HG02938 (cell line): Measurements from ENCODE around the gene SLC27A3.

ENCODE experiments used
- ATAC-seq: cut with Tn5 transposase; IDR thresholded peaks from one replicate; pipeline ENCODE4 v1.9.1; 2021; ENCODE audit warnings: mild to moderate bottlenecking, moderate library complexity; ENCODE audit not compliant: unreplicated experiment

SLC27A3 gene

DNA sequence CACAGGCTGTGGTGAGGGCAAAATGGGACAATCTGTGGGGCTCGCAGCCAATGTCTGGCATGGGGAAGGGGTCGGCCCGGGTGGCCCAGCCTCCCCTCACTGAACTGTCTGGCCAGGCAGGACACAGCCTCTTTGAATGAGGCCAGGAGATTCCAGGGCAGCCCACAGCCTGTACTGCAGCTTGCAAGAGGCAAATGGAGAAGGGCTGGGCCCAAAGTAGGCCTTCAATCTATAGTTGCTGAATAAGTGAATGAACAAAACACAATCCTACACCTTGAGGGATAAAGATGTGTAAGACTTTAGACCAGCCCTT lies 23.2 kb downstream of the SLC27A3 start:
- no peak for ATAC-seq

DNA sequence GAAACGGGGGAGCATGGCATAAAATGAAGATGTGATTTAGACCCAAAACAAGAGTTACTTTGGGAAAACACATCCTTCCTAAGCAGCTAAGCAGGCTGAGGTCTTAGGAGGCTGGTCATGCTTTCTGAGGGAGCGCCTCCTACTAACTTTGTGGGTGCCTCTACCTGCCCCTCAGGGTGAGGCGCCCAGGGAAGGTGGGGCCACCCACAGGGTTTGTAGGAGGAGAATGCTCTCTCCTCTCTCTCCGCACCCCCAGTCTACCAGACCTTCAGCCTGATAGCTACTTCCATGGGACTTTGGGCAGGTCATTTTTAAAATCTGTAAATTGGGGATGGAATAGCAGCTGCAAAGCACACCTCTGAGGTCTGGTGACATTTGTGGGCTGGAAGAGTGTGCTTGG lies 23.8 kb downstream of the SLC27A3 start:
- ATAC-seq = no peak

DNA sequence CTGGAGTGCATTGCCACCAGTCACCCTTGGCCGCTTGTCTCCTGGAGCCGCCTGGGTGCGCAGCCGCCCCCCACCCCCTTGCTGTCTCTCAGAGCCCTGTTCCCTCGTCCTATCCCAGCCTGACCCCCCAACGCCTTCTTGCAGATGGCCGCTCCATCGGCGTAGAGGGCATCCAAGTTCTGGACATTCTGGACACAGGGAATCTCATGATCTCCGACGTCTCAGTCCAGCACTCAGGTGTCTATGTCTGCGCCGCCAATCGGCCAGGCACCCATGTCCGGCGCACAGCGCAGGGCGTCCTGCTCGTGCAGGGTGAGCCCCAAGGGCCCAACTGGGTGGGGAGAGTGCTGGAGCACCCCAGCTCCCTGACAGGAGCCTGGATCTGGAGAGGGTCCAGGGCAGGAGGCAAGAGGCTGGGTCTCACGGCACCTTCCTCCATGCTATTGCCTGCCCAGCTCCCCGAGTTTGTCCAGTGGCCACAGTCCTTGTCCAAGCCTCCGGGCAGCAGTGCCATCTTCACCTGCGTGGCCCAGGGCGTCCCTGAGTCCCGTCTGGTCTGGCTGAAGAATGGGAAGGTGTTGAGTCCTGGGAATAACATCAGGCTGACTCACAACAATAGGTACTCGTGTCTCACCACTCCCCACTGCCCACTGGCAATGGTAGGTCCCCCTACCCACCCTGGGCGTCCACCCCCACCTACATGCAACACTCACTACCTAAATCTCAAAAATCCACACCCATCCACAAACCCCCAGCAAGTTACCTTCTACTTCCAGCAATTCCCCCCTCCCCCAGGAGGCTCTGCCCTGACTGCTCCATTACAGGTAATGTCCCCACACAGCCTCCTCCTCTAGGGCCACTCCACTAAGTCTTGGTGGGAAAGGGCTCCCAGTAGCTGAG lies 24.6 kb downstream of the SLC27A3 start:
- ATAC-seq = no peak

DNA sequence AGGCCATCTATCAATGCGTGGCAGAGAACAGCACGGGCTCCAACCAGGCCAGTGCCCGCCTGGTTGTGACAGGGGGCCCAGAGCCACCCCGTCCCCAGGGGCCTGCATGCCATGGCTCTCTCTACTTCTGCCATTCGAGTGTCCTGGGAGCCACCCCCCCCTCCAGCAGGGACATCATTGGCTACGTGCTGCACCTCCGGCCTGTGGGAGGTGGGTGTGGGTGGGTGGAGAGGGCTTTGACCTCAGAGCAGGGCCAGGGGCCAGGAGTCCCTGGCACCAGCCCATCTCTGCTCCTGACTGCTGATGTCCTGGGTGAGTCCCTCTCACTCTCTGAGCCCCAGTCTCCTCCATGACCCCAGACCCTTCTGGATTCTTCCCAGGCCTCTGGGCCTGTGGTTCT lies 25.3 kb downstream of the SLC27A3 start:
- ATAC-seq = no peak

DNA sequence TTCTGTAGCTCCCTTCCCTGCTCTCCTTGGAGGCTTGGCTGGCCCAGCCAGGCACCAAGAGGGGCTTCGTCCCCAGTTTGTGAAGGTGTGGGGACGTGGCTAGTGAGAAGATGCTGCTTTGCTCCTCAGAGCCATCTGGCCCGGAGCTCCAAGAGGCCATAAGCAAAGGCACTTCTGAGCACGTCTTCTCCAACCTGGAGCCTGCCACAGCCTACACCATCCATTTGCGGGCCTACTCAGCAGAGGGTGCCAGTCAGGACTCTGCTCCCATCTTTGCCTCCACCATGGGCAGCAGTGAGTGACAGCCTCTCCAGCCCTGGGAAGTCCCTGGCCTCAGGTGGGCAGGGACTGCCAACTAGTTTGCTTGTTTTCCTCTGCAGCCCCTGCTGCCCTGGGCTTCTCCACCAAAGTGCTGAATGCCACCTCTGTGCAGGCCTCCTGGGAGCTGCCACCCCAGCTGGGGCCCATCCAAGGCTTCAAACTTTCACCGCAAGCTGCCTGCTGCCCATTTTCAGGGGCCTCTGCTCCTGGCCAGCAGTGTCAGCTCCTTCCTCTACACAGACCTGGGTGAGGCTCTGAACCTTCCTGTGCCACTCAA lies 25.9 kb downstream of the SLC27A3 start:
- no peak for ATAC-seq

DNA sequence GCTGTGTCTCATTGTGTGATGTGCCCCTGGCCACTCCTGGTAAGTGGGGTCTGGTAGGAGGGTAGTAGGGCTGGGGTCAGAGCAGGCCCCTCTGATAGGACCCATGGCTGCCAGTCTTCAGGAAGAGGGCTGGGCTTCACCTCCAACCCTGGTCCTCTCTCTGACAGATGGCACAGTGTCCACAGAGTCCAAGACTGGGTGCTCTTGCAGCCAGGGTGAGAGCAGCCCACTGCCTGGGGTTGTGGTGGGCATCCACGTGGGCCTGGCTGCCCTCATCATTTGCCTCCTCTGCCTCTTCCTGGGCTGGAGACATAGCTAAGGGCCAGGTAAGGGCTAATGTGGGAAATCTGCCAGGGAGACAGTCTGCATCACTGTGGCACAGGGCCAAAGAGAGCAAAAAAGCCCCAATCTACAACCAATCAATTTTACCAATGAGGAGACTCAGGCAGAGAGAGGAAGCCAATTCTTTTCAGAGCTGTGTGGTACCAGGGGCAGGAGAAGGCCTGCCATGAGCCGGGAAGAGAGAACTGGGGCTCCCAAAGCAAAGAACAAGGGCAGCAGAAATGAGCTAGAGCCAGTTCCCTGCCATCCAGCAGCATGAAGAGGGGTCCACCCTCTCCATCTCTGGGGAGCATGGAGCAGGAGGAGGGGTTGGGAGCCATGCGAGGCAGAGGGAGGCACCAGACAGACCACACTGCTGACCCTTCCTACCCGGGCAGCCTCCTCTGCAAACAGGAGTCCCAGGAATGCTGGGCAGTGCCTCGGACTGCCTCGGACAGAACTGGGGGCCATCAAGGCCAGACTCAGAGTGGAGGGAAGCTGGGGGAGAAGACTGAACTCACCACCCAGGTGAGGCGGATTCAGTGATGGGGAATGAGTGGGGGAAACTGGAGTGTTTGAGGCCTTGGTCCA lies 26.8 kb downstream of the SLC27A3 start:
- no peak for ATAC-seq

DNA sequence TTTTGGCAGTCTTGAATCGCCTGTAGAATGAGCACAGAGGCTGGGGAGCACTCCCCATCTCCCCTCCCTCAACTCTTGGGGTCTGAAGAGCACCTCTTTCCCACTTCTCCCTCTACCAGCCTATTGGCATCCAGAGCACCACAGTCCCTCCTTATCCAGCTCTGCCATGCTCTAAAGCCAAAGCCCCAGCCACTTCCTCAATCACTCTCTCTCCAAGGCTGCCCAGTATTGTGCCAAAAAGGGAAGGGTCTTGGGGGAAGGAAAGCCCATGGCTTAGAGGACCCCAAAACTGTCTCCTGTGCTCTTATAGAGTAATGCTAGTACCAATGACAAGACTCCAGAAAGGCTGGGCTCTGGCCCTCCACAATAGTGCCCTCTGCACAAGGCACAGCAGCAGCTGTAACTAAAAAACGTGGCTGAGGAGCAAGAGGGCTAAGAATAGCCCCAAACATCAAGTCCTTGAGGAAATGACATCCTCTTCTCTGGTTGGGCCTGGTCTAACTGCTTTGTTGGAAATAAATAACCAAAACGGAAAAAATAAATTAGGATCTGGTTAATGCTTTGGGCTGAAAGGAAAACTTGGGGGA lies 28.4 kb downstream of the SLC27A3 start:
- ATAC-seq = no peak

DNA sequence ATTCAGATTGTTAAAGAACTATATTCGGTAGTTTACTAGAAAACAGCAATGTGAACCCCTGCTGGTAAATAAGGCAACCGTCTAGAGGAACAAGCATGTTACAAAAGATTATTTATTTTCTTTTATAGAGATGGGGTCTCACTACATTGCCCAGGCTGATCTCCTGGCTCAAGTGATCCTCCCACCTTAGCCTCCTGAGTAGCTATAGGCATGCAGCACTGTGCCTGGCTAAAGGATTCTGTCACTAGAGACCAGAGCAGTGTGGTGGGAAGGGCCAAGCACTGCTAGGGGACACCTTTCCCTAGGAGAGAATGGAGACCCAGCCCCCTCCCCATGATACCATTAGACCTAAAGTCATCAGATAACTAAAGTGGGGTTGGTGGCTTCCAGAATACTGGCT lies 28.9 kb downstream of the SLC27A3 start:
- ATAC-seq = no peak

DNA sequence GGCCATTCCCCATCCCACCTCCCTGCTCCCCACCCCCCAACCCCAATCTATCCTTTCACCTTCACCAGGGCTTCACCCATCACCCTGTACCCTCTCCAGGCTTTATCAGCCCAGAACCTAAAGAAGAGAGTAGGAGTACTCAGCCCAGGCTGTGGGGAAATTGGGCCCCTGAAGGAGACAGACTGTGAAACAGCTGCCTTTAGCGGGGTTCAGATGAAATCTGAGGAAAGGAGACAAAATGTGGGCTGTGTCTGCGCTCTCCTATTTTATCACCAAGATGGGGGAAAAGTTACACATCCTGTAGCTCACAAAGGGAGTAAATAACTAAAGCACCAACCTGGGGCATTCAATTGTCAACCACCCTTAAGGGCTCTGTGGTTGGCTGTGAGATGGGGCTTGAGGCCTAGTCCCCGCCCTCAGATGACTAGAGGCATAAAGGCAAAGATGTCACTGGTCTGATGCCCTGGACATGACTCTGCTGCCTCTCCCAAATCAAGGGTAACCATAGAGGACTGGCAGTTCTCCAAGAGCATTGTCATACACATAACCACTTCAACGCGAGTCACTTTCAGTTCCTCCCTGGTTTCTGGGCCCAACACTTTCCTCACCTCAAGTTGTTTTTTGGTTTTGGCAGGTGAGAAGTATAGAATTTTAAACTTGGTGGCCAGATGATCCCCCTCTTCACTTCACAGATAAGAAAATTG lies 30.0 kb downstream of the SLC27A3 start:
- peak; percentile 93 for ATAC-seq

DNA sequence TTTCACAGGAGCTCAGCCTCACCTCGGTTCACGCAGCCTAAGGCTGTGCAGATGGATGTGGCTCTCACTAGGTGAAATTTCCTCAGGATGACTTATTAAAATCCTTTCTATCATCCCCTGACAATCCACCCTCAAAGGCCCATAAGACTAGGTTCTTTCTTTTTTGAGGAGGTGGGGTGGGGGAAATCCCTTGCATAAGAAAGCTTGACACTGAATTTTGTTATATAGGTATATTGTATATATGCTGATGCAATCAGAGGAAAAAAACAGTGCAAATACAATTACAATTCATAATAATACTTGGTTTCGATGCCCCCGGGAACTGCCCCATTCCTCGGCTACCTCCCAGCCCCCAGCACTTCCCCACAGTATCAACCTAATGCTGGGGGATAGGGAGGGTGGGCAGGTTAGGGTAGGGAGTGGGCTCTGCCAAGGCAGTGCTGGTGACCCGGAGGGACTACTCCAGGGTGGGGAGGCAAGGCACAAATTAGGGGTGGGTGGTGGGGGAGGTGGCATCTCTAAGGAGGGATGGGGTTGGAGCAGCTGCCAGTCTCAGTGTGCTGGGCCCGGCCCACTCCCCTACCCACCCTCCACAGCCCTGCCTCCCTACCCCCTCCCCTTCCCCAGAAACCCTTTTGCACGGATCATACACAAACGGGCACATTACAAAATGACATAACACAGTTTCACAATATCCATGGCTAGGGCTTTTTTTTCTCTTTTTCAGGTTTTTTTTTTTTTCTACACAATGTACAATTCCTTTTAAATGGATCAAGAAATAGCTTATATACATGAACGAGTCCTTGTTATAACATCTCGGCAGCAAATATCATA lies 30.9 kb downstream of the SLC27A3 start:
- ATAC-seq = no peak

DNA sequence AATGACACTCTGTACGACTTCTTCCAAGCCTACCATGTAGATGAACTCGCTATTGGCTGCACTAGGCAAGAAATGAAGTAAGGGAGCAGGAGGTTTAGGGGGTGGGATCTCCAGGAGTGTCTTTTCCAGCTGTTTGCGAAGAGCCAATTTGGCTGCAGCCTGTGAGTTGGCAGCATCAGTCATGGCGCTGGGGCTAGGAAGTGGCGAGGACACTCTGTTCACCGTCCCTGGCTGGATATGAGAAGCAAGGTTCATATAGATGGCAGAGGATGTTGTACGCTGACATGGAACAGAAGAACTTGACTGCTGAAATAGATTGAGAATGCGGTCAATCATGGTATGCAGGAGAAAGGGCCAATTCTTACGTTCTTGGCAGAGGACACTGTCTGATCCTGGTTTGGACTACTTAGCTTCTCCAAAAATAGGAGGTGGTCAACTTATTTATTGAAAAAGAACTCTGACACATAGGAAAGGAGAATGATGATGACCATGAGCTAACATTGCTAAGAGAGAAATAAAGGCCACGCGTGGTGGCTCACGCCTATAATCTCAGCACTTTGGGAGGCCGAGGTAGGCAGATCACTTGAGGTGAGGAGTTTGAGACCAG lies 41.2 kb downstream of the SLC27A3 start:
- ATAC-seq = no peak

DNA sequence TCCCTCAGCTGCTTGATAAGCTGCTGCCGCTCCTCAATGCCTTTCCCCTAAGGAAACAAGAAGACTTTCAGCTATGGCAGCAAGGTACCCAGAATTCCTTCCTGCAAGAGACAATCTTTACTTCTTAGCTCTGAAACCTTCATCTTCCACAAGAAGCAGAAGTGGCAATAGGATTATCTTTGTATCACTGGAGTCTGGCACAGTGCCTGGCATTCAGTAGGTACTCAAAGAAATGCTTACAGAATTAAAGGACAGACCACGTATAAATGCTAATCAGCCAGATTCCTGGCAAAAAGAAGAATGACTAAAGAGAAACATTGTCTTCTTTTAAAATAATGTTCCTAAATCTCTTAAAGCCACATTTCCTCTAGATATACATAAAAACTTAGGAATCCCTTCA lies 43.7 kb downstream of the SLC27A3 start:
- ATAC-seq = no peak

DNA sequence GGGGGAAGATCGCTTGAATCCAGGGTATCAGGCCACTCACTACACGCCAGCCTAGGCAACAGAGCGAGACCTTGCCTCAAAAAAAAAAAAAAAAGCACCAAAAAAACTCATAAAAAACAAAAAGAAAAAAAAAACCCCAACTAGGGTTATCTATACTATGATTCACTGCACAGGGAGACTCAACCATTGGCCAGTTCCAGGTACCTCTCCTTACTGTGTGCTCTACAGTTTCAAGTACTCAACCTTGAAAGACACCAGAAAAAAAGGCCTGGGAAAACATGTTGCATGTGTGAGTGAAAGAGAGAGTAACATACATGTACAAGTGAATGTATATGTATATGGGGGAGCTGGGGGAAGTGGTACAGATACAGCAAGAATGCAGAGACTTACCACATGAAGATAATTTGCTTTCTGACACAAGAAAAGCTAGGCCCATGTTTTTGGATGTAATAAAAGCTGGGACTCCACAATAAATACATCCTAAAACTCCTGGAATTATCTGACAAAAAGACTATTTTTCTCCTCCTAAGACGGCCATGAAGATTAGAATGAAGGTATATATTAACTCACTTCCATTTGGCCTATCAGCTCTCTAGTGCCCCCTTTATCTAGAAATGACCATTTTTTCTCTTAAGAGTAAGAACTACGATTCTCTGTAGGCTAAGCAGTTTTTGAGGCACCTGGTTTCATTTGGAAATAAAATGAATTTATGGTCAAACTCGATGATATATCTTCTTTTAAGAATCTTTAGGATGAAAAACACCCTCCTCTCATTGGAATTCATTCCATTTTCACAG lies 52.2 kb downstream of the SLC27A3 start:
- ATAC-seq = no peak
